Activated CD8-positive, alpha-beta memory T cell treated with anti-CD3 and anti-CD28 coated beads for 1 hour (primary cell): ENCODE measurements around the gene ZBTB12.
A peak's percentile ranks its signal among the peaks of the same experiment; 100 is the strongest.
"Not testable (repeated sequence)": the region's sequence is repeated elsewhere in the genome, so short reads cannot be mapped to it uniquely, and the experiment has no call there.

Experiments
- DNase-seq, 2 donors: peaks; one replicate each; pipeline ENCODE4 v3.0.0-alpha.2; 2020; ENCODE audit warnings: low read depth in 1 of 2; ENCODE audit errors: extremely low read depth in 1 of 2

ZBTB12 gene

DNA sequence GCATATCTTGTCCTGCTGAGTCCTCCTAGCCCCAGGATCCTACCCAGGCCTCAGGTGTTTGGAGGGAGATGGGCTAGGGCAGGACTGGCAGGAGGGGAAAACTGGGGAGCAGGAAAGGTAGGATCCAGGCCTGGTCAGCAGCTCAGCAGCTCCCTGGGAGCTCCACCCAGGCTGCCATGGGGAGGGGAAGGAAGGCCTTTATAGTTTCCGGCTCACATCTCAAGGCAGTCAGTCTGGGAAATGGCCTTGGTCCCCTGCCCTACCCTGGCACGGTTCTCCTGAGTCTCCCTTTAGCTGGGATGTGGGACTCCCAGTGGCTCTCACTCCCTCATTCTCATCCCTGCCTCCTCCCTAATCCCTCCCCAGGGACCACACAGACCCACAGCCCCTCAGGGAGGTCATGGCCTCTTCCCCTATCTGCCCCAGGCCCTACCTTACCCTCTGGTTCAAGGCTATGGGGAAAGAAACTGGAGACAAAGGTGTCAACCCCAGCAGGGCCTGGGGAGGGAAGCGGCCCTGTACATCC lies 24.7 kb downstream of the ZBTB12 start:
- DNase-seq = no peak

DNA sequence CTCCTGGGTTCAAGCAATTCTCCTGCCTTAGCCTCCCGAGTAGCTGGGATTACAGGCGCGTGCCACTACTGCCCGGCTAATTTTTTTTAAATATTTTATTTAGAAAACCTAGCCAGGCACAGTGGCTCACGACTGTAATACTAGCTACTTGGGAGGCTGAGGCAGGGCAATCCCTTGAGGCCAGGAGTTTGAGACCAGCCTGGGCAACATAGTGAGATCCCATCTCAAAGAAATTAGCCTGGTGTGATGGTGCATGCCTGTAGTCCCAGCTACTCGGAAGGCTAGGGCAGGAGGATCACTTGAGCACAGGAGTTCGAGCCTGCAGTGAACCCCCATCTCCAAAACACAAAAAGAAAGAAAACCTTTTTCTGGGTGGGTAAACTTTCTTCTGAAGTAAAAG lies 25.5 kb downstream of the ZBTB12 start:
- DNase-seq = no peak

DNA sequence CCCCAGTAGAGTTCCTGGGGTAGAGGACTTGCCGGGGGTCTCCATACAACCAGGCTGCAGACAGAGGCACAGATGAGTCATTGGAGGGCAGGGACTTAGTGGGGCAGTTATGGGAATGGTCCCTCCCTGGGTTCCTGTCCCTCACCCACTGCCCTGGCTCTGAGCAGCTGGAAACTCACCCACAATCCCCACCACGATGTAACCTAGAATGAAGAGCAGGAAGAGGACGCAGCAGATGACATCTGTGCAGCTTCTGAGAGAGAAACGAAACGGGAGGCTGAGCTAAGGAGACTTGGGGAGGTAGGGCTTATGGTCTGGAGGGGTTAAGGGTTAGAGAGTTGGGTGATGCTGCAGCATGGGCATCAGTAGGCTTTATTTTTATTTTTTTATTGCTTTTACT lies 26.0 kb downstream of the ZBTB12 start:
- no peak for DNase-seq

GRCh38 chr6:31874836-31875572 lies 26.9 kb downstream of the ZBTB12 start:
- no peak for DNase-seq

DNA sequence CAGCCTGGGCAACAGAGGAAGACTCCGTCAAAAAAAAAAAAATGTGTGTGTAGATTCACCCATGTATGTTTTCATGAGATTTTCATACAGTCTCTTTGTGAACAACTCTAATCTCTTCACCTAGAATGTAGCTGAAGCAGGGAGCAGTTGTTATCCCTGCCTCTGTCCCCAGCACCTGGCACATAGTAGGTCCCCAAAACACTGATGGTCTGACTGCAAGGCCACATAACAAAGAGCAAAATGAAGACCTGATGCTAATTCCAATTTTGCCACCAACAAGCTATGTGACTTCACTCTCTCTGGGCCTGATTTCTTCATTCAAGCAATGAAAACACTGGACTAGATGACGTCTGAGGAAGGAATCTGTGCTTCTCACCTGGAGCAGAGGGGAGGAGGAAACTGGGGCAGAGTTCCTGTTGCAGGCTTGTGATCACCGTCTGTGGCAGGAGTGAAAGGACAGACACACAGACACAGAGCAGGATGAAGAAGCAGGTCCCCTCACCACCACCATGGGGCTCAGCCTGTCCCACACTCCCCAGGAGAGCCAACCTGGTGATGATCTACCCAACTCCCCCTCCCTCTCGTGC lies 27.7 kb downstream of the ZBTB12 start:
- DNase-seq = no peak

GRCh38 chr6:31871046-31871659 lies 30.7 kb downstream of the ZBTB12 start:
- DNase-seq = no peak

GRCh38 chr6:31870385-31870921 lies 31.4 kb downstream of the ZBTB12 start:
- DNase-seq = no peak

- no peak for DNase-seq
Observed at GRCh38 chr6:31869343-31869742, 32.5 kb downstream of the ZBTB12 start.

DNA sequence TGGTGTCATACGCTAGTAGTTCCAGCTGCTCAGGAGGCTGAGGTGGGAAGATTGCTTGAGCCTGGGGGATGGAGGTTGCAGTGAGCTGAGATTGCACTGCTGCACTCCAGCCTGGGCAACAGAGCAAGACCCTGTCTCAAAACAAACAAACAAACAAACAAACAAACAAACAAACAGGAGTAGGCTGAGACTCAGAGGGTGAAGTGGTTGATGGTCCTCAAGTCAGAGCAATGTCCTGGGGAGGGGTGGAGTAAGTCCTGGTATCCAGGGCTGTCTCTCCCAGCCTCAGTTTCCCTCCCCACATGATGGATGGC lies 33.3 kb downstream of the ZBTB12 start:
- DNase-seq = not testable (repeated sequence)

GRCh38 chr6:31865205-31866118 lies 36.4 kb downstream of the ZBTB12 start:
- DNase-seq = no peak

DNA sequence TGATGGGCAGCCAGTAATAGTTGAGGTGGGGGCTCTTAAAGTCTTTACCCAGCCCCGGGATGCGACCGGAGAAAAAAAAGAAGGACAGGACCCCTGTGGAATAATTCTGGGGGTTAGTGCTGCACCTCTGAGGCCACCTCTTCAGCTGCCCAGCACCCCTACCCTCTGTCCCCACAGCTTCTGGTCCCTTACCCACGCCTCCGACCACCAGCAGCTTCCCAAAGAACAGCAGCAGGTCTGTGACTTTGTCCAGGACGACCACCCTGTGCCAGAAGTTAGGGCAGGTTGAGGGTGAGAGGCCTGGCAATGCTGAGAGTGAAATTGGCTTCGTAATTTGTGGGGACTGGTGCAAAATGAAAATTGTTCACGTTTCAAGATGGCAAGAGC lies 37.1 kb downstream of the ZBTB12 start:
- no peak for DNase-seq

DNA sequence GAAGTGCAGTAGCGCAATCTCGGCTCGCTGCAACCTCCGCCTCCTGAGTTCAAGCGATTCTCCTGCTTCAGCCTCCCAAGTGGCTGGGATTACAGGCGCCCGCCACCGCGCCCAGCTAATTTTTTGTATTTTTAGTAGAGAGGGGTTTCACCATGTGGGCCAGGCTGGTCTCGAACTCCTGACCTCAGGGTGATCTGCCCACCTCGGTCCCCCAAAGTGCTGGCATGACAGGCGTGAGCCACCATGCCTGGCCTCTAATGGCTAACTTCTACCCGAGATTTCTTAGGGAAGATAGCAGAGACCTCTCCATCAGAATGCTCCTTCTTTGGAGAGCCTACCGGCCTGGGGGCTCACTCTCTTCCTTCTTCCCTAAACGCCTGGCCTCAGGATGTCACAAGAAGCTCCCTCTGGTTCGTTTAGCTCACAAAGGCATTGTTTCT lies 37.7 kb downstream of the ZBTB12 start:
- not testable (repeated sequence) for DNase-seq

DNA sequence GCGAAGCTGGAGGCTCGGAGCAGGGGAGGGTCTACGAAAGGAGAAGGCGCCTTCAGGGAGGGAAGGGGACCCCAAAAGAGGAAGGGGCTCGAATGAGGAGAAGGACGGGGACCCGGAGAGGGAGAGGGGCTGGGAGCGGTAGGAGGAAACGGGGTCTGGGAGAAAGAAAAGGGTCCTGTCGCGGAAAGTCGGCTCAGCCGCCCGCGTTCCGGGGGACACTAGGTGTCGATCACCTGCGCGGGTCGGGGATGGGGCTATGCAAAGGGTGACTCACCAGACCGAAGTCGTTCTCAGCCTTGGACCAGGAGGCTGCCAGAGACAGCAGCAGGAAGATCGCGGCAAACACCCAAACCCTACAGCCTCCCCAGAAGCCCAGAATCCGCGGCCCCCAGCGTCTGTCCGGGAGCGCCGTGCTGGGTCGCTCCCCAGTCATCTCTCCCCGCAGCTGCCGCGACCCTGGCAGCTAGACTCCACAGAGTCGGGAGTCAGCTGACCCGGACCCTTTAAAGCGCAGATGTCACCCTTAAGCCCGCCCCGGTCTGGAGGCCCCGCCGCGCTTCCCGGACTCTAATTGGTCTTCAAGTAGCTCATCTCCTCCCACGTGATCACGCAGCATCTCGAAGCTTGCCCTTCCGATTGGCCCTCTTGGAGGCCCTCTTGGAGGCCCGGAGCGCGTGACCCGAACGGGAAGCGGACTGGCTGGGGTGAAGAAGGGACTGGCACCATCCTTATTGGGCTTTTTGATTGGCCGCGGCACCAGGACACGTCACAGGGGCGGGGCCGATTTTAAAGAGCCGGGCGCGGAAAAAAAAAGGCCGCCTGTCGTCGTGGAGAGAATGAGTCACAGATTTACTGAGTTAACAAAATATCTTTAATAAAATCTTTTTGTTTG lies 39.3 kb downstream of the ZBTB12 start, which contains the start of gene NEU1:
TSS of gene NEU1 (minus strand) at position 478 of the 892 bp plus-strand sequence. CDS start at position 433, 45 bp downstream.
- DNase-seq = peak; percentile 96 to 99

GRCh38 chr6:31861919-31862343 lies 40.0 kb downstream of the ZBTB12 start:
- no peak for DNase-seq

DNA sequence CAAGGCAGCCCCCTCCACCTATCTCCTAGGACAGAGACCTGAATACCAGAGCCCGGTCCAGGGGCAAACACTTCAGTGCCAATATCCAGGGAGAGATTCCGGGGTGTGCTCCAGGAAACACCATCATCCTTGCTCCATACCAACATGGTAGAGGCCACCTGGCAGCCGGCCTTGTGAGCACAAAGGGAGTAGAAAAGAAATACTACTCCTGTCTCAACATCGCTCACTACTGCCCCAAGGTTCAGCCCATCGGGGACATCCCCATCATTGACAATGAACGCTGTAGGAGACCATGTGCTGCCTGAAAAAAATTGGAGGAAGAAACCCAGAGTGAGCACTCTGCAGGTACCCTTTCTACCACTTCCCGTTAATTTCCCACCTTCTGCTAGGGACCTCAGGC lies 40.7 kb downstream of the ZBTB12 start:
- no peak for DNase-seq

DNA sequence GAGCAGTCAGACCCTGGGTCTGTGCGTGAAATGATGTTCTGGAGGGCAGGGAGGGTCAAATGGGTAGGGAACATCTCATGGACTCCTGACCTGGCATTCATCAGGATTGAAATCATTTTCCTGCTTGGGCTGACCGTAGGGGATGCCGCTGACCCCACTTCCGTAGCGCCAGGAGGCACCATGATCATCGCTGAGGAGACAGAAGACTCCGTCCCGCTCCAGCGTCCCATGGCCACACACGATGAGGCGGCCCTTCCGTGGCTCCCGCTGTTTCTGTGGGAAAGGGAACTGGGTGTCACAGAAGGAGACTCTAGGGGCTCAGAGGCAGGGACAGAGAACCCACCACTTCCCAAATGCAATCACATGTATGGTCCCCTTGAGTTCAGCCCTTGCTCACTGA lies 41.5 kb downstream of the ZBTB12 start:
- no peak for DNase-seq

GRCh38 chr6:31859923-31860322 lies 42.0 kb downstream of the ZBTB12 start:
- no peak for DNase-seq

DNA sequence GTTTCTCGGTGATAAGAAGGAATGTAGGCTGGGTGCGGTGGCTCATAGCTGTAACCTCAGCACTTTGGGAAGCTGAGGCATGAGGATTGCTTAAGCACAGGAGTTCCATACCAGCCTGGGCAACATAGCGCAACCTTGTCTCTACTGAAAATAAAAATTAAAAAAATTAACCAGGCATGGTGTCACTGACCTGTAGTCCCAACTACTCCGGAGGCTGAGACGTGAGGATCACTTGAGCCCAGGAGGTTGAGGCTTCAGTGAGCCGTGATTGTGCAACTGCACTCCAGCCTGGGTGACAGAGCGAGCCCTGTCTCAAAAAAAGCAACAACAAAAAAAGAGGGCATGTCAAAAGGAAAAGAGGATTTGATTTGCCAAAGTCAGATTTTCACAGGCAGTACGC lies 43.2 kb downstream of the ZBTB12 start:
- DNase-seq = no peak

- DNase-seq = not testable (repeated sequence)
Observed at GRCh38 chr6:31857774-31858173, 44.1 kb downstream of the ZBTB12 start.
